Lower lobe of right lung (tissue), 2 donors: ENCODE results near the gene DUOXA2. TPM values are rescaled to one million over a fixed set of nuclear protein-coding genes. Genes with fewer than 3 reads are reported as not detected.

ENCODE experiments used
- ATAC-seq, 2 donors: fragments of 200-7000 bp; cut with Tn5 transposase; one replicate each; pipeline ENCODE4 v1.9.1; 2020 to 2022; ENCODE audit warnings: mild to moderate bottlenecking in 2 of 2, moderate library complexity in 2 of 2
- DNase-seq: peaks from one replicate; pipeline ENCODE4 v3.0.0-alpha.2; 2020
- H3K27ac ChIP-seq: fragments of 200-600 bp; one replicate; pipeline ENCODE4 v1.8.0; 2022
- H3K27me3 ChIP-seq: fragments of 200-600 bp; one replicate; pipeline ENCODE4 v1.8.0; 2022; ENCODE audit warnings: low read depth
- H3K36me3 ChIP-seq: fragments of 200-600 bp; one replicate; pipeline ENCODE4 v1.8.0; 2022; ENCODE audit warnings: mild to moderate bottlenecking
- H3K4me1 ChIP-seq: fragments of 200-600 bp; one replicate; pipeline ENCODE4 v1.8.0; 2022
- H3K4me3 ChIP-seq: fragments of 200-600 bp; one replicate; pipeline ENCODE4 v1.8.0; 2022; ENCODE audit warnings: mild to moderate bottlenecking
- H3K9me3 ChIP-seq: fragments of 200-600 bp; one replicate; pipeline ENCODE4 v1.8.0; 2022
- CTCF ChIP-seq: fragments of 200-600 bp; IDR thresholded peaks from one replicate; pipeline ENCODE4 v1.8.0; 2022; ENCODE audit warnings: antibody characterized with exemption, mild to moderate bottlenecking
- intact Hi-C: fragments of 100-400 bp; cut with DNase I; formaldehyde crosslinking; loops from one replicate; pipeline ENCODE4 v1.11.0; 2022
- total RNA-seq: library from RNA; stranded (reverse); fragmentation: NEBNext Ultra II Directional; extraction: Animal tissue kit (Norgen Biotek cat#: 25700); gene quantifications from one replicate; pipeline ENCODE4 v1.2.1, GENCODE V29; 2021
- donor health status: DM: no; HTN: yes; CAD: no; lungs with severe emphysema.

Gene DUOXA2
- total RNA-seq, 1 donor from 2014 or later, result not detected

GRCh38 chr15:45148076-45149059 is 34.2 kb downstream of the DUOXA2 start:
- intact Hi-C loops, result no loop called here
- ATAC-seq (no peak), DNase-seq (no peak)
- Histone ChIP-seq H3K27ac (no peak overlapping the region), H3K4me3 (no peak overlapping the region), H3K4me1 (peaks cover 12% of the 10 kb centered on the region), H3K9me3 (no peaks in the 10 kb centered on the region), H3K27me3 (no peaks in the 10 kb centered on the region), H3K36me3 (peaks cover 71% of the 10 kb centered on the region)
- TF ChIP-seq CTCF, result no peak

- no peaks in the 10 kb centered on the region for H3K27me3 ChIP-seq
- TF ChIP-seq CTCF, result no peak
- H3K36me3 ChIP-seq, result peaks cover 64% of the 10 kb centered on the region
- peaks cover 12% of the 10 kb centered on the region for H3K4me1 ChIP-seq
- intact Hi-C loops, result no loop called here
- H3K9me3 ChIP-seq, result no peaks in the 10 kb centered on the region
- DNase-seq, result no peak
- H3K27ac ChIP-seq, result no peak overlapping the region
- no peak overlapping the region for H3K4me3 ChIP-seq
- ATAC-seq, result no peak
Measured at GRCh38 chr15:45149060-45149459, 34.9 kb downstream of the DUOXA2 start.

GRCh38 chr15:45150481-45150880 is 36.4 kb downstream of the DUOXA2 start:
- DNase-seq (peak; percentile 21), ATAC-seq (no peak)
- no peaks in the 10 kb centered on the region for H3K9me3 ChIP-seq
- TF ChIP-seq CTCF, result no peak
- H3K4me3 ChIP-seq, result no peak overlapping the region
- no peak overlapping the region for H3K27ac ChIP-seq
- H3K36me3 ChIP-seq, result peaks cover 55% of the 10 kb centered on the region
- intact Hi-C loops, result no loop called here
- peaks cover 12% of the 10 kb centered on the region for H3K4me1 ChIP-seq
- H3K27me3 ChIP-seq, result no peaks in the 10 kb centered on the region

- DNase-seq, result peak; percentile 22
- H3K9me3 ChIP-seq, result no peaks in the 10 kb centered on the region
- no peak overlapping the region for H3K4me3 ChIP-seq
- TF ChIP-seq CTCF, result no peak
- H3K36me3 ChIP-seq, result peaks cover 55% of the 10 kb centered on the region
- H3K27ac ChIP-seq, result no peak overlapping the region
- ATAC-seq, result no peak
- H3K4me1 ChIP-seq, result peaks cover 9% of the 10 kb centered on the region
- intact Hi-C loops, result no loop called here
- no peaks in the 10 kb centered on the region for H3K27me3 ChIP-seq
Measured at GRCh38 chr15:45150997-45151396, 36.9 kb downstream of the DUOXA2 start.

- intact Hi-C loops, result no loop called here
- TF ChIP-seq CTCF, result no peak
- Histone ChIP-seq H3K27me3 (no peaks in the 10 kb centered on the region), H3K4me1 (no peaks in the 10 kb centered on the region), H3K36me3 (peaks cover 56% of the 10 kb centered on the region), H3K4me3 (no peak overlapping the region), H3K27ac (no peak overlapping the region), H3K9me3 (no peaks in the 10 kb centered on the region)
- no peak for ATAC-seq
- peak; percentile 38 for DNase-seq
Measured at GRCh38 chr15:45151998-45152828, 38.1 kb downstream of the DUOXA2 start.
